Embryonic facial prominence (tissue), 1 donor: Measurements from ENCODE around the gene STK24.
"Not testable (repeated sequence)": the region's sequence is repeated elsewhere in the genome, so short reads cannot be mapped to it uniquely, and the experiment has no call there.

ENCODE experiments used
- DNase-seq: peaks from one replicate; pipeline ENCODE4 v3.0.0-alpha.2; 2016; ENCODE audit errors: extremely low spot score

The STK24 gene

GRCh38 chr13:98582947-98583346 lies 6.0 kb upstream of the STK24 start:
- no peak for DNase-seq

GRCh38 chr13:98581971-98582702 lies 5.2 kb upstream of the STK24 start:
- DNase-seq, result no peak

- DNase-seq, result no peak
These were observed 4.5 kb upstream of the STK24 start for GRCh38 chr13:98581381-98581780.

- DNase-seq, result no peak
These were observed 3.5 kb upstream of the STK24 start for GRCh38 chr13:98580420-98580819.

- no peak for DNase-seq
These were observed 954 bp upstream of the STK24 start for GRCh38 chr13:98577836-98578285.

GRCh38 chr13:98576200-98576945 lies 534 bp downstream of the STK24 start:
- no peak for DNase-seq

- no peak for DNase-seq
These were observed 1.1 kb downstream of the STK24 start for GRCh38 chr13:98575904-98576199.

GRCh38 chr13:98575009-98575903 lies 1.7 kb downstream of the STK24 start:
- no peak for DNase-seq

GRCh38 chr13:98571955-98572662 lies 4.8 kb downstream of the STK24 start:
- no peak for DNase-seq

- no peak for DNase-seq
These were observed 6.0 kb downstream of the STK24 start for GRCh38 chr13:98570929-98571372.

GRCh38 chr13:98569494-98570367 lies 7.2 kb downstream of the STK24 start:
- not testable (repeated sequence) for DNase-seq

- no peak for DNase-seq
These were observed 8.0 kb downstream of the STK24 start for GRCh38 chr13:98568918-98569317.

GRCh38 chr13:98567140-98567539 lies 9.8 kb downstream of the STK24 start:
- no peak for DNase-seq

GRCh38 chr13:98565726-98566565 lies 11.0 kb downstream of the STK24 start:
- no peak for DNase-seq

- DNase-seq, result no peak
These were observed 12.7 kb downstream of the STK24 start for GRCh38 chr13:98564204-98564603.

- DNase-seq, result no peak
These were observed 13.8 kb downstream of the STK24 start for GRCh38 chr13:98563071-98563470.

GRCh38 chr13:98559169-98559568 lies 17.7 kb downstream of the STK24 start:
- no peak for DNase-seq

- DNase-seq, result no peak
These were observed 18.7 kb downstream of the STK24 start for GRCh38 chr13:98557937-98558792.
